ENCODE results near the gene VSTM2B.

The VSTM2B gene

DNA sequence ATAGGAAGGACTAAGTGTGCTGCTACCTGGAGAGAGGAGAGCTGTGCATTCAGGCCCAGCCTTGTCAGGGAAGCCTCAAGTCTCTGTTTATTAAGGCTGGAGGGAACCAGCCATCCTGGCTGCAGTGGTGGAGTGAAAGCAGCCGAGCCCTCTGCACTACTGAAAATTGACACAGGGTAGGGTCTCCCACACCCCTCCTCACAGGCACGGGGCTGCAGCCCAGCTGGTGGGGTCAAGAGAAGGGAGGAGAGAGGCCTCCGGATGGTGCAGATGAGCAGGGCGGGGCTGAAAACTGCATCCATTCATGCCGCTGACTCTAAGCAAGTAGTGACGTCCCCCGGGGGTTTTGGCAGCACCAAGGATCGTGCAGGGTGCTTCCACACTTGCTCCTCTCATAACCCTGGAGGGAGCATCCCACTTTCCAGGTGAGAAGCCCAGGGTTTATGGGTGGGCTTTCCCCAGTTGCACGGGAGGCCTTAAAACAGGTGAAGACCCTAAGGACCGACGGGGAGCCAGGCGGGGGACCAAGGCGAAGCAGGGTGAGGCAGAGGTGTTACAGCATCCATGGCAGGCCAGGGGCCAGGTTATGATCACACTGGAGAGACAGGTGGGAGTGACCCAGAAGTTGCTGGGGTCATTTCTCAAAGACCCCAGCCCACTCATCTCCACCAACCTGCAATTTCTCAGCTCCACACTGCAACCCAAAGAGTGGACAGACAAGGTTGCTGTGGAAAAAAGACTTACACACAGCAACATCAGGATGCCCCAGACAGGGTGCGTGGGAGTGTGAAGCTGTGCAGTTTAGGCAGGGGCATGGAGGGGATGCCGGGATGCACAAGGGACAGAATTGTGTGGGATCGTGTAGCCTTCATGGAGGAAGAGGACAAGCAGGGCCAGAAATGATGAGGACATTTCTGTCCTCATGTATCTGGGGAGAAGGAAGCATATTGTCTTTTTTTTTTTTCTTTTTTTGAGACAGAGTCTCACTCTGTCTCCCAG lies 36.8 kb downstream of the VSTM2B start:
- TF ChIP-seq, protein P1, sequence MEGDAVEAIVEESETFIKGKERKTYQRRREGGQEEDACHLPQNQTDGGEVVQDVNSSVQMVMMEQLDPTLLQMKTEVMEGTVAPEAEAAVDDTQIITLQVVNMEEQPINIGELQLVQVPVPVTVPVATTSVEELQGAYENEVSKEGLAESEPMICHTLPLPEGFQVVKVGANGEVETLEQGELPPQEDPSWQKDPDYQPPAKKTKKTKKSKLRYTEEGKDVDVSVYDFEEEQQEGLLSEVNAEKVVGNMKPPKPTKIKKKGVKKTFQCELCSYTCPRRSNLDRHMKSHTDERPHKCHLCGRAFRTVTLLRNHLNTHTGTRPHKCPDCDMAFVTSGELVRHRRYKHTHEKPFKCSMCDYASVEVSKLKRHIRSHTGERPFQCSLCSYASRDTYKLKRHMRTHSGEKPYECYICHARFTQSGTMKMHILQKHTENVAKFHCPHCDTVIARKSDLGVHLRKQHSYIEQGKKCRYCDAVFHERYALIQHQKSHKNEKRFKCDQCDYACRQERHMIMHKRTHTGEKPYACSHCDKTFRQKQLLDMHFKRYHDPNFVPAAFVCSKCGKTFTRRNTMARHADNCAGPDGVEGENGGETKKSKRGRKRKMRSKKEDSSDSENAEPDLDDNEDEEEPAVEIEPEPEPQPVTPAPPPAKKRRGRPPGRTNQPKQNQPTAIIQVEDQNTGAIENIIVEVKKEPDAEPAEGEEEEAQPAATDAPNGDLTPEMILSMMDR (IDR thresholded peaks at IDR 0.05; ENCODE audit: extremely low read depth, insufficient read depth, missing control alignments): no peak
- DNase-seq (ENCODE audit: low spot score): no peak
- in situ Hi-C loops (cut with MboI; ENCODE audit: low pct_unique_long_range_greater_than_20kb, low sequenced_read_pairs, unreplicated experiment): no loop called here

DNA sequence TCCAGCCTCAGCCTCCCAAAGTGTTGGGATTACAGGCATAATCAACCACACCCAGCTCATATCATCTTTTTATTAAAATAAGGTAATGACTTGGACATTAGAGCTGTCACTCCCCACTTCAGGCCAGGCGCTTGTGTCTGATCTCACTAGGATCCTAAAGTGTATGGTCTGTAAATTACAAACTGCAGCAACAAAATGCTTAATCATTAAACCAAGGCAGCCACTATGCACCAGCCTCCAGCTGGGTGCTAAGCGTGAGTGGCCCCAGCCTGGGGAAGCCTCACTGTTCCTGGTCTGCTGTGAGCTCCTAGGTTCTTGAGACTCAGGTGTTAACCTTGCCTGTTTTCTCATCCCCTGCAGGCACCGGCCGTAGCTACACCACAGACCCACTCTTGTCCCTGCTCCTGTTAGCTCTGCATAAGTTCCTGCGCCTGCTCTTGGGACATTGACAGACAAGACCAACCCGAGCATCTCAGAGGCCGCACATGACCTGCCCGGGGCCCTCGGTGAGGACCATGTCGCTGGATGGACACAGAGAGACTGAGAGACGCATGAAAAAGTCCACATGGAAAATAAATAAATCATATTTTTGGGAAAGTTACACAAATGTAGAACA lies 37.8 kb downstream of the VSTM2B start:
- in situ Hi-C loops (cut with MboI; ENCODE audit: low pct_unique_long_range_greater_than_20kb, low sequenced_read_pairs, unreplicated experiment): no loop called here
- TF ChIP-seq, protein P1 (IDR thresholded peaks at IDR 0.05; ENCODE audit: extremely low read depth, insufficient read depth, missing control alignments): no peak
- no peak for DNase-seq (ENCODE audit: low spot score)

DNA sequence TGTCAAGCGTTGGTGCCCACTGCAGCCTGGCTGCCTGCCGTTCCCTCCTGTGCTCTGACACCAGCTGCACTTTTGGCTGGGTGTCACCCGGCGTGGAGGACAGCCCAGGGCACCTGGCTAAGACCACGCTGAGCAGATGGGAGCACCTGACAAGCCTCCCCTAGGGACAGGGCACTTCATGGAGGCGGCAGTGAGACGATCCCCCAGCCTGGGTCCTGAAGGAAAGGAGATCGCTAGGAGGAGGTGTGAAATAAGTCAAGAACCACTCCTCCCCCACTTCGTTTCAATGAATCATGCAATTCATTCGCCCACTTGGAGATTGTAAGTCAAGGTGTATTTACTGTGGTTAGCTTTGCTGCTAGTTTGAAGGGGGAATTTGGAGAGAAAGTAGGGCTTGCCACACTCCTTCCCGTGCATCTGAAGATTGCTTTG lies 38.8 kb downstream of the VSTM2B start:
- TF ChIP-seq, protein P1 (IDR thresholded peaks at IDR 0.05; ENCODE audit: extremely low read depth, insufficient read depth, missing control alignments): no peak
- no peak for DNase-seq (ENCODE audit: low spot score)
- in situ Hi-C loops (cut with MboI; ENCODE audit: low pct_unique_long_range_greater_than_20kb, low sequenced_read_pairs, unreplicated experiment): no loop called here

DNA sequence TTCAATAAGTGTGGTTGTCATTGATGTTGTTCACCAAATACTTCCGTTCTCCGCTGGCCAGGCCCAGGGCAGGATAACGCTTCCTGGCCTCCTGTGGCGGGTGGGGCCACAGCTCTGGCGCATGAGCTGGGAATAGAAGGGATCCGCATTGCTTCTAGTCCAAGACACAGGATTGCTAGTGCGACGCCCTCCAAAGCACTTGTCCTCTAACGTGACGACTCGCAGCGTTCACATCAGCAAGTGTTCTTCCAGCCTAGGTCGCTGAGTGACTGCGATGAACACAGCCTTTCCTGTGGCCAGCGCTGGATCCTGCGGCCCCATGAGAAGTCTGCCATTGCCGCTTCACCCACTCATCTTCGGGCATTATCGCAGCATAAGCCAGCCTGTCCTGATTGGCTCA lies 39.4 kb downstream of the VSTM2B start:
- in situ Hi-C loops (cut with MboI; ENCODE audit: low pct_unique_long_range_greater_than_20kb, low sequenced_read_pairs, unreplicated experiment): no loop called here
- TF ChIP-seq, protein P1 (IDR thresholded peaks at IDR 0.05; ENCODE audit: extremely low read depth, insufficient read depth, missing control alignments): no peak
- no peak for DNase-seq (ENCODE audit: low spot score)

DNA sequence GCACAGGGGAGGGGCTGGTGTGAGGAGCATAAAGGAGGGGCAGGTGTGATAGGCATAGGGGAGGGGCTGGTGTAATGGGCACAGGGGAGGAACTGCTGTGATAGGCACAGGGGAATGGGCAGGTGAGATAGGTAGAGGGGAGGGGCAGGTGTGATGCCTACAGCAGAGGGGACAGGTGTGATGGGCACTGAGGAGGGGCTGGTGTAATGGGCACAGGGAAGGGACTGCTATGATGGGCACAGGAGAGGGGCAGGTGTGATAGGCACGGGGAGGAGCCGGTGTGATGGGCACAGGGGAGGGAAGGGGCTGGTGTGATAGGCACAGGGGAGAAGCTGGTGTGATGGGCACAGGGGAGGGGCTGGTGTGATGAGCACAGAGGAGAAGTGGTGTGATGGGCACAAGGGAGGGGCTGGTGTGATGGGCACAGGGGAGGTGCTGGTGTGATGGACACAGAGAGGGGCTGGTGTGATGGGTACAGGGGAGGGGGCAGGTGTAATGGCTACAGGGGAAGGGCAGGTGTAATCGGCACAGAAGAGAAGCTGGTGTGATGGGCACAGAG lies 40.8 kb downstream of the VSTM2B start:
- TF ChIP-seq, protein P1 (IDR thresholded peaks at IDR 0.05; ENCODE audit: extremely low read depth, insufficient read depth, missing control alignments): no peak
- in situ Hi-C loops (cut with MboI; ENCODE audit: low pct_unique_long_range_greater_than_20kb, low sequenced_read_pairs, unreplicated experiment): no loop called here
- DNase-seq (ENCODE audit: low spot score): no peak

DNA sequence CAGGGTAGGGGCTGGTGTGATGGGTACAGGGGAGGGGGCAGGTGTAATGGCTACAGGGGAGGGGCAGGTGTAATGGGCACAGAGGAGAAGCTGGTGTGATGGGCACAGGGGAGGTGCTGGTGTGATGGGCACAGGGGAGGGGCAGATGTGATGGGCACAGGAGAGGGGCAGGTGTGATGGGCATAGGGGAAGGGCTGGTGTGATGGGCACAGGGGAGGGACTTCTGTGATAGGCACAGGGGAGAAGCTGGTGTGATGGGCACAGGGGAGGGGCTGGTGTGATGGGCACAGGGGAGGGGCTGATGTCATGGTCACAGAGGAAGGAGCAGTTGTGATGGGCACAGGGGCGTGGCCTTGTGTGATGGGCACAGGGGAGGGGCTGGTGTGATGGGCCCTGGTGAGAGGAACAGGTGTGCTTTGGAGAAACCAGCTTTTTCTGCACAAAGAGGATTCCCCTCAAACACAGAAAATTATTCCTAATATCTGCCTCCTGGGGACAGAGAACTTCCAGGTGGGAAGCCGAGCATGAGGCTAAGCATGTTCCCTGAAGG lies 41.6 kb downstream of the VSTM2B start:
- TF ChIP-seq, protein P1 (IDR thresholded peaks at IDR 0.05; ENCODE audit: extremely low read depth, insufficient read depth, missing control alignments): no peak
- in situ Hi-C loops (cut with MboI; ENCODE audit: low pct_unique_long_range_greater_than_20kb, low sequenced_read_pairs, unreplicated experiment): no loop called here
- no peak for DNase-seq (ENCODE audit: low spot score)
